CD4-positive, alpha-beta T cell treated with Interleukin-6 for 4 hours (primary cell): Measurements from ENCODE around the gene PML.
"Not testable (repeated sequence)": the region's sequence is repeated elsewhere in the genome, so short reads cannot be mapped to it uniquely, and the experiment has no call there.

Source experiments
- DNase-seq: peaks from one replicate; pipeline ENCODE4 v3.0.0-alpha.2; 2020; ENCODE audit warnings: mixed read lengths

The PML gene

DNA sequence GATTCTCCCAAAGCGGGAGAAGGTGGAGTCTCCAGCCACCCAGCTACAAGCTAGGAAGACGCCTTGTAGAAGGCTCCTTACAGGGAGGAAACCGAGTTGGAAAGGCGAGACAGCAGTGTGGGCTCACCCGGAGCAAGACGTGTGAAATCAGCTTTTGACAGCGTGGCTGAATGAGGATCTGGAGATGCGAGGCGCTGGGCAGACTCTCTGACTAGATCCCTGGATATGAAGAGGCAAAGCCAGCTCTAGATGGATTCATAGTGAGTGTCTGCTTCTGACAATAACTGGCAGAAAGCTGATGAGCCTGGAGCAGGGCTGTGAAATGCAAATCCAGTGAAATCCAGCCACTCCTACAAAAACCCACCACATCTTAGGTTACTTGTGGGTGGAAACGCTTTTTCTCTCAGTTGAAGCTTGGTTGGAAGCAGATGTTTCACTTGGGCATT is 46.8 kb downstream of the PML start:
- DNase-seq, result no peak

DNA sequence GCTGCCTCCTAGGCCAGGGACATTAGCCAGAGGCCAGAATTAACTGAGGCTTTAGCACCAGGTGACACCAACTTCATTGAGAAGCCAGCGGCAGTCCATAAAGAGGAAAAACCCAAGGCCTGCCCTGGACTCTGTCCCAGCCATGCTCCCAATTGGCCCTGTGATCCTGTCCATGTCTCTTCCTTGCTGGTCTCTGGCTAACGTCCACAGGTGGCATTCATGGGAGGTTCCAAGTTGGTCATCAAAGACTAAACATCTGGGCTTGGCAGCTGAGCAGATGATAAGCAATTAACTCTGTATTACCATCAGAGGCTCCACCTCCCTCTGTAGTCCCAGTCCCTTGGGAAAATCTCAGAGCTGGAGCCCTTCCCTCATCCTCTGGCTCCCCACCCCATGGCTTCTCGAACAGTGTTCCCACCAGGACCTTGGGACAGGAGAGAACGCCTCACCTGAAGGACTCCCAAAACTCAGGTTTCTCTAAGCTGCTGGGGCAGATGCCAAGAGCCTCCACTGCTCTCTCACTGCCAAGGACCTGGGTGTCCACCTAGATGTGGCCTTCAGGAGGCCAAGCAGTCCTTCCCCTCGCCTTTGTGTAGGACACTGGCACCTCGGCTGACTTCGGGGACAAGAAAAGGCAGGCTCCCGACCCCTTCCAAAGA is 47.4 kb downstream of the PML start:
- no peak for DNase-seq

- no peak for DNase-seq
These were observed 48.3 kb downstream of the PML start for GRCh38 chr15:74042603-74043424.

GRCh38 chr15:74043425-74044266 is 49.1 kb downstream of the PML start:
- DNase-seq, result no peak

- no peak for DNase-seq
These were observed 50.0 kb downstream of the PML start for GRCh38 chr15:74044267-74045110.

DNA sequence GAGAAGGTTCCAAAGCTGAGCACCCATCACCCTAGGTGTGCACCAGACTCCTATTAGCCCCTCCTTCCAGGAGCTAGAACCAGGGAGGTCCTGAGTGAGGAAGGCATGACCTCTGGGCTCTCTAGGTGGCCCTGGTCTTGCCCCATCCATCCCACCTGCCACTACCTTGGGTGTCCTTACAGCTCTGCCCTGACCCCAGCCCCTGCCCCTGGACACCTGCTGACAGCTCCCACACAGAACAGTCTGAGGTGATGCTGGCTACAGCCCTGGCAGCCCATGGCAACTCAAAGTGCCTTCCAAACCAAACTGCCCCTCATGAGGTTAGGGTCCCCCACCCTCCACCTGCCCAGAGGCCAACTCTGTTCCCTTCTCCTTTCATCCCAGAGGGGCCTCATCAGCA is 50.7 kb downstream of the PML start:
- DNase-seq, result no peak

GRCh38 chr15:74045636-74046274 is 51.2 kb downstream of the PML start:
- DNase-seq, result no peak

GRCh38 chr15:74046275-74046674 is 51.8 kb downstream of the PML start:
- no peak for DNase-seq

GRCh38 chr15:74050127-74050526 is 55.6 kb downstream of the PML start:
- DNase-seq, result no peak

- DNase-seq, result no peak
These were observed 56.2 kb downstream of the PML start for GRCh38 chr15:74050556-74051234.

GRCh38 chr15:74052271-74053260 is 58.0 kb downstream of the PML start:
- DNase-seq, result not testable (repeated sequence)

DNA sequence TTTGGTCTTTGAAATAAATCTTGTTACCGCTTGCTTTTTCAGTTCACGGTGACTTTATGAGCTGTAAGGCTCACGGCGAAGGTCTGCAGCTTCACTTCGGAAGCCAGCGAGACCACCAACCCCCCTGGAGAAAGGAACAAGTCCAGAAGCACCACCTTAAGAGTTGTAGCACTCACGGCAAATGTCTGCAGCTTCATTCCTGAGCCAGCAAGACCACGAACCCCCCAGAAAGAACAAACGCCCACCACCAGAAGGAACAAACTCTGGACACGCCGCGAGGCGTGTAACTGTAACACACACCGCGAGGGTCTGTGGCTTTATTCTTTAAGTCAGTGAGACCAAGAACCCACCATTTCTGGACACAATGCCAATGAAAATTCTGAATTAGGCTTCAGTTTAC is 59.0 kb downstream of the PML start:
- no peak for DNase-seq

- DNase-seq, result peak; percentile 77
These were observed 59.5 kb downstream of the PML start for GRCh38 chr15:74053941-74054529.

GRCh38 chr15:74055804-74056203 is 61.3 kb downstream of the PML start:
- no peak for DNase-seq

- DNase-seq, result not testable (repeated sequence)
These were observed 61.8 kb downstream of the PML start for GRCh38 chr15:74056330-74056729.

- not testable (repeated sequence) for DNase-seq
These were observed 64.7 kb downstream of the PML start for GRCh38 chr15:74059050-74059833.

DNA sequence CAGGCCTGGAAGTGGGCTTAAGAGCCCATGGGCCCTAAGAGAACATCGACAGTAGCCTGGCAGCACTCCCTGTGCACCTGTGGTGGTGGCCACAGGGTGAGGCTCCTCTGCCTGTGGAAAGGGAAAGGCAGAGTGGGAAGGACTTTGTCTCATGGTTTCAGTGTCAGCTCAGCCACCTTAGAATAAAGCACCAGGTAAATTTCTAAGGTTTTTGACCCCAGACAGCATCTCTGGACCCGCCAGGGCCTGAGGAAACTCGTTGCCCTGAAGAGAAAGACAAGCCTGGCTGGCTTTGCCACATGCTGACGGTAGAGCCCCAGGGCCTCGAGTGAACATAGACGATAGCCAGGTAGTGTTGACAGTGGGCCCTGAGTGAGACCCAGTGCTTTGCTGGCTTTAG is 65.7 kb downstream of the PML start:
- DNase-seq, result no peak

GRCh38 chr15:74062236-74062635 is 67.7 kb downstream of the PML start:
- DNase-seq, result no peak

DNA sequence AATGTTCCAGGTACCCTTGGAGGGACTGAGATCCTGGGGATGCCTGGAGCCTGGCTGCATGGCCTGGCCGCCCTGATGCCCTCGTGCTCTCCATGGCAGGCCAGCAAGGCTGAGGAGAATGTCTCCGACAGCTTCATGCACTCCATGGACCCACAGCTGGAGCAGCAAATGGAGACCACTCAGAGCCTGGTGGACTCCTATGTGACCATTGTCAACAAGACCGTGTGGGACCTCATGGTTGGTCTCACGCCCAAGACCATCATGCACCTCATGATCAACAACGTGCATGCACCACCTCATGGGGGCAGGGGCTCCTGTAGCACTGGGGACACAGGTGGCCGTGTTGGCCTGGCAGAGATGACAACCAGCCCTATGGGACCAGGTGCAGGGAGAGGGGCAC is 68.2 kb downstream of the PML start:
- DNase-seq, result no peak
